HTERT RPE-1 (cell line): ENCODE results near the gene DLL1.

Source experiments
- in situ Hi-C: fragments of 300-500 bp; cut with MboI; formaldehyde crosslinking; loops from 4 replicates; pipeline ENCODE4 v1.14.3; 2020; ENCODE audit warnings: low sequenced_read_pairs

The DLL1 gene

GRCh38 chr6:170234419-170234818 lies 56.5 kb downstream of the DLL1 start:
- in situ Hi-C loops = no loop called here

DNA sequence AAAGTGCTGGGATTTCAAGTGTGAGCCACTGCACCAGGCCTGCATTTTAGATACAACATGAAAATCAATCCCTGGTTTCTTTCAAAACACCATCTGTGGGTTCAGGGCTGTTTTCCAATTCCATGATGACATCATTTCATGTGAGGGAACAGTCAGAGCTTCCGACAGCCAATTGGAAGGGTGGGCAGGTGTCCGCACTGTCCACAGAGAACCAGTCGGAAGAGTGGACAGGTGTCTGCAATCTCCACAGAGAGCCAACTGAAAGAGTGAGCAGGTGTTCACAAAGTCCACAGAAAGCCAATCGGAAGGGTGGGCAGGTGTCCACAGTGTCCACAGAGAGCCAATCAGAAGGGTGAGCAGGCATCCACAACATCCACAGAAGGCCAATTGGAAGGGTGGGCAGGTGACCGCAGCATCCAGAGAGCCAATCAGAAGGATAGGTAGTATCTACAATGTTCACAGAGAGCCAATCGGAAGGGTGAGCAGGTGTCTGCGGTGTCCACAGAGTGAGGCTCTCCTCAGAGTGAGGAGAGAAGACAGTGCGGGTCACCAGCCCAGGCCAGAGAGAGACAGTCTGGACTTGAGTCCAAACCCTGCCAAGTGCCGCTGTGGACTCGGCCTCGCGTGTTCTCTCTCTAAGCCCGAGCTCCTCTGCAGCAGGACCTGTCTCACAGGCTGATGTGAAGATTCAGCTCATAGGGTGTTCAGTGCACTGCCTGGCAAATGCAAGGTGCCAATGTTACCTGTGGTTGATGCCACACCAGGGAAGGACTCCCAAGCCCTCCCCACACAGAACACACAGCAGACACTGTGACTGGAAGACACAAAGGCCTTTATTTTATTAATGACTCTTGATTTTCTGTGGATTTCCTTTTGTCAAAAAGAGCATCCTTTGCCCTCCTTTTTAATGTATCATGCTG lies 57.3 kb downstream of the DLL1 start:
- in situ Hi-C loops = no loop called here
